ENCODE measurements around the gene FAM83B. TPM values are rescaled to one million over a fixed set of nuclear protein-coding genes. Genes with fewer than 3 reads are reported as not detected.

The FAM83B gene
- total and polyA plus RNA-seq, 8 donors = 0.46 to 7.3 (median 1.6) TPM

DNA sequence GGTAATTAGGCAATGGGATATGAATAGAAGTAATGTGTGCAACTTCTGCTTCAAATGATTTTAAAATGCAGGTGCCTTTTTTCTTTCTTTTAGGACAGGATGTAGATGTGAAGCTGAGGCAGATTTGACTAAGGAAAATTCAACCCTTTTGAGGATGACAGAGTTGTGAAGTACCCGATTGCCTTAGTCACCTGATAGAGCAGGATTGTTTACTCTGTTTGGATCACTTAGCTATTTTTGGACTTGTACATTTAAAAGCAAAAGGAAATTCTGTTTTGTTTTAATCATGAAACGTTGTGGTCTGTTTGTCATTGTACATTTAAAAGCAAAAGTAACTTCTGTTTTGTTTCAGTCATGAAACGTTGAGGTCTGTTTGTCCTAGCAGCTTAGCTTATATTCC lies 143.4 kb downstream of the FAM83B start:
- DNase-seq (no peak), FAIRE-seq (no peak), ATAC-seq (no peak)
- Histone ChIP-seq H3K4me1 (no peaks in the 10 kb centered on the region), H3K4me3 (no peak overlapping the region), H3K36me3 (no peaks in the 10 kb centered on the region), H3K9me3 (no peaks in the 10 kb centered on the region), H3K27ac (no peak overlapping the region), H3K27me3 (no peaks in the 10 kb centered on the region)
- intact Hi-C loops (cut with DNase I) = no loop called here
- TF ChIP-seq, protein P1, sequence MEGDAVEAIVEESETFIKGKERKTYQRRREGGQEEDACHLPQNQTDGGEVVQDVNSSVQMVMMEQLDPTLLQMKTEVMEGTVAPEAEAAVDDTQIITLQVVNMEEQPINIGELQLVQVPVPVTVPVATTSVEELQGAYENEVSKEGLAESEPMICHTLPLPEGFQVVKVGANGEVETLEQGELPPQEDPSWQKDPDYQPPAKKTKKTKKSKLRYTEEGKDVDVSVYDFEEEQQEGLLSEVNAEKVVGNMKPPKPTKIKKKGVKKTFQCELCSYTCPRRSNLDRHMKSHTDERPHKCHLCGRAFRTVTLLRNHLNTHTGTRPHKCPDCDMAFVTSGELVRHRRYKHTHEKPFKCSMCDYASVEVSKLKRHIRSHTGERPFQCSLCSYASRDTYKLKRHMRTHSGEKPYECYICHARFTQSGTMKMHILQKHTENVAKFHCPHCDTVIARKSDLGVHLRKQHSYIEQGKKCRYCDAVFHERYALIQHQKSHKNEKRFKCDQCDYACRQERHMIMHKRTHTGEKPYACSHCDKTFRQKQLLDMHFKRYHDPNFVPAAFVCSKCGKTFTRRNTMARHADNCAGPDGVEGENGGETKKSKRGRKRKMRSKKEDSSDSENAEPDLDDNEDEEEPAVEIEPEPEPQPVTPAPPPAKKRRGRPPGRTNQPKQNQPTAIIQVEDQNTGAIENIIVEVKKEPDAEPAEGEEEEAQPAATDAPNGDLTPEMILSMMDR (IDR thresholded peaks at IDR 0.05) = no peak
- 18 to 25% methylated on average over 3 of the region's 3 CpGs for WGBS, 2 donors
